Nucleus accumbens (tissue), 56 donors: ENCODE data around the gene ALPL.
A peak's percentile ranks its signal among the peaks of the same experiment; 100 is the strongest.

Experiments
- DNase-seq, 56 donors: peaks; one replicate each; lab custom pipeline; 2025; lab: John Stamatoyannopoulos, UW

ALPL gene

DNA sequence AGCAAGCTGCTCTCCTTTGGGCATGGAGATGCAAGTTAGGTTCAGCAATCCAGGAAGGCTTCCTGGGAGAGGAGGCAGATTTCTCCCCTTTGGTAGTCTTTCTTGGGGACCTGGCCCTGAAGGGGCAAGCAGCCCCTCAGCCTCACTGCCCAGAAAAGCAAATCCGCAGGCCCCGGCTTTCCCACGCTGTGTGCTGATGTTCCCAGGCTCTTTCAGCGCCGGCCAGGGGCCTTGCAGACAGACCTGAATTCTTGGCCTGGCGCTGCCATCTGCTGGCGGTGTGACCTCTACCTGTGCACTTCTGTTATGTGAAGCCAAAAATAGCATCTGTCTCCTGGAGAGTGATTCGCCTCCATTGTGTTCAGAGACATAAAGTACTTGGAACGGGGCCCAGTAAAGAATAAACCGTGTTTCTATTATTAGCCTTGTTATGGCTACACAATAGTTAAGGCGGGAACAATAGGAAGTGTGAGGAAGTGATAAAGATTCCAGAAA, 64.8 kb downstream of the ALPL start:
- DNase-seq = peak in 40 of 56 donors; percentile 2 to 79 (median 37)

DNA sequence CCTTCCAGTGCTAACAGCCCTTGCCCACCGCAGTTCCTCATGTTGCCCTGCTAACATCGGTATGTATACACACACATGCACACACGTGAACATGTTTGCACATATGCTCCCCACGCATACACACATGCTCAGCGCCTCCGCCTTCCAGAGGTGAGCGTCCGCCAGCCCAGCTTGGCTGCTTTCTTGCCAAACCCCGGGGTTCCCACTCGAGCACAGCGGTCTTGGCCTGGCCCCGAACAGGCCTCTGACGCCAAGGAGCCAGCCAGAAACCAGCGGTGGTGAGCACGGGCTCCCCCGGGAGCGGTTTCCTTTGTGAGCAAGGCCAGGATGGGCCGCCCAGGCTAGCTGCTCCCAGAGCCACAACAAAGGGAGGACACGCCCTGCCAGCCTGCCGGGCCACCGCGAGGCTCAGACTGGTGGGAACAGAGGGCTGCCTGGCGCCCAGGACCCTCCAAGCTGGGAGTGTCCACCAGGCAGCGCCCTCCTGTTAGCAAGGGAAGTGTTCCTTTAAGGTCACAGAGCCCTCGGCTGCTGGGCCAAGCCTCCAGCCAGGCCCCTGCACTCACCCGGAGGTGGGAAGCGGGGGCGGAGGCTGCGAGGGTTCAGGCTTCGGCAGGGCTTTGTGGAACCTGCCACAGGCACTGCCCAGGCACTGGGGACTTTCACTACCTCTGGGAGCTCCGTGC, 65.4 kb downstream of the ALPL start:
- peak in 8 of 56 donors; percentile 9 to 49 (median 22) for DNase-seq

DNA sequence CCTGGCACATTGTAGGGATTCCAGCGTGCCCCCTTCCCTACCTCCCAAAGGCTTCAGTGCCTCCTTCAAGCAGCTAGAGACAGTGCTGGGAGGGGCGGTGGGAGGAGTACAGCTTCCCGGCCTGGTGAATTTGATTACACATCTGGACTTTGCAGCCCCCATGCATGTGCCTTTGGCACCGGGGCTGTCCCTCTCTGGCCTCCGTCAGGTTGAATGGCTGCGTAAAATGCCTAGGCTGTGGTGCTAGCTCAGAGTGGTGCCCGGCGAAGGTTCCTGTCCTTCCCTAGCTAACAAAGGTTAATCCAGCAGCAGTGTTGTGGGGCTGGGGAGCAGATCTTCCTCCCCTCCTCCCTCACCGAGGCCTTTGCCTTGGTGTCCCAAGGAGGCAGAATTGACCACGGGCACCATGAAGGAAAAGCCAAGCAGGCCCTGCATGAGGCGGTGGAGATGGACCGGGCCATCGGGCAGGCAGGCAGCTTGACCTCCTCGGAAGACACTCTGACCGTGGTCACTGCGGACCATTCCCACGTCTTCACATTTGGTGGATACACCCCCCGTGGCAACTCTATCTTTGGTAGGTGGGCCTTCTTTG, 66.2 kb downstream of the ALPL start:
- DNase-seq = no peak

DNA sequence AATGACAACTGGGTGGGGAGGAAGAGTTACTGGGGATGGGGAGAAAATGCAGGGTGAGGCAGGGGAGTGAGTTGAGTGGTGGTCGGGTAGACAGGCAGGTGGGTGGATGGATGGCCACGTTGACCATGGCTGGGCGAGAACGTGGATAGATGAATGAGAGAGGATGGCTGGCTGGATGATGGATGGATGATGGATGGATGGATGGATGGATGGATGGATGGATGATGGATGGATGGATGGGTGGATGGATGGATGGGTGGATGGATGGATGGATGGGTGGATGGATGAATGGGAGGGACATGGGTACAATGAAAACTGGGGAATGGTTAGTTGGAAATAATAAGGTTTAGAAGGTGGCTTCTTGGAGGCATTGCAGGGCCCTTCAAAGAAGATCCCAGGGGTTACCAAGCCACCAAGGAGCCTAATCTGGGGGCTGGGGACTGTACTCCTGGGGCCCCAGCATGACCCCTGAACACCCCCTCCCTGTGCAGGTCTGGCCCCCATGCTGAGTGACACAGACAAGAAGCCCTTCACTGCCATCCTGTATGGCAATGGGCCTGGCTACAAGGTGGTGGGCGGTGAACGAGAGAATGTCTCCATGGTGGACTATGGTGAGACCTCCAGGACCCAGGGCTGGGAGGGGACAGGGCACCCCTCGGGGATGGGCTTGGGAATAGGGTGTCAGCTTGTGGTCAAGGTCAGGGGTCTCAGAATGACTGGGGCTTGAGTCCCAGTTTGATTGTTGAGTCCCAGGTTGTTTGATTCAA, 67.0 kb downstream of the ALPL start:
- no peak for DNase-seq

DNA sequence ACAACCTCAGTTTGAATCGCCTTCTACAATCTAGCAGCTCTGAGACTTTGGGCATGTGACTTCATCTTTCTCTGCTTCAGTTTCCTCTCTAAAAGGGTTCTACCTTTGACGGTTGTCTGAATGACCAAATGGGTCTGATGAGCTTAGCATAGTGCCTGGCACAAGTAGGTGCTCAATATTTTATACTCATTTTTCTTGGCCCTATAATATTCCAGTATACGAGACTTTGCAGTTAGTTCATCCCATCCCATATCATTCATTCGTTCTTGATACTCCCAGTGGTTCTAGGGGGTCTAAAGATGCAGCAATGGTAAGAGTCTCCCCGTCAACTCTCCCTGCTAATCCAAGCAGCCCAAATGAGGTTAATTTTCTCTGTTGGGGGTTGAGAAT, 67.6 kb downstream of the ALPL start:
- no peak for DNase-seq

DNA sequence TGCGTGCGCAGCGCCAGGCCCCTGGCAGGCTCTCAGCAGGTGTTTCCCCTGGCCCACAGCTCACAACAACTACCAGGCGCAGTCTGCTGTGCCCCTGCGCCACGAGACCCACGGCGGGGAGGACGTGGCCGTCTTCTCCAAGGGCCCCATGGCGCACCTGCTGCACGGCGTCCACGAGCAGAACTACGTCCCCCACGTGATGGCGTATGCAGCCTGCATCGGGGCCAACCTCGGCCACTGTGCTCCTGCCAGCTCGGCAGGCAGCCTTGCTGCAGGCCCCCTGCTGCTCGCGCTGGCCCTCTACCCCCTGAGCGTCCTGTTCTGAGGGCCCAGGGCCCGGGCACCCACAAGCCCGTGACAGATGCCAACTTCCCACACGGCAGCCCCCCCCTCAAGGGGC, 68.1 kb downstream of the ALPL start:
- no peak for DNase-seq

DNA sequence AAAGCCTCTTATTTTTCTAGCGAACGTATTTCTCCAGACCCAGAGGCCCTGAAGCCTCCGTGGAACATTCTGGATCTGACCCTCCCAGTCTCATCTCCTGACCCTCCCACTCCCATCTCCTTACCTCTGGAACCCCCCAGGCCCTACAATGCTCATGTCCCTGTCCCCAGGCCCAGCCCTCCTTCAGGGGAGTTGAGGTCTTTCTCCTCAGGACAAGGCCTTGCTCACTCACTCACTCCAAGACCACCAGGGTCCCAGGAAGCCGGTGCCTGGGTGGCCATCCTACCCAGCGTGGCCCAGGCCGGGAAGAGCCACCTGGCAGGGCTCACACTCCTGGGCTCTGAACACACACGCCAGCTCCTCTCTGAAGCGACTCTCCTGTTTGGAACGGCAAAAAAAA, 68.7 kb downstream of the ALPL start:
- DNase-seq = no peak

DNA sequence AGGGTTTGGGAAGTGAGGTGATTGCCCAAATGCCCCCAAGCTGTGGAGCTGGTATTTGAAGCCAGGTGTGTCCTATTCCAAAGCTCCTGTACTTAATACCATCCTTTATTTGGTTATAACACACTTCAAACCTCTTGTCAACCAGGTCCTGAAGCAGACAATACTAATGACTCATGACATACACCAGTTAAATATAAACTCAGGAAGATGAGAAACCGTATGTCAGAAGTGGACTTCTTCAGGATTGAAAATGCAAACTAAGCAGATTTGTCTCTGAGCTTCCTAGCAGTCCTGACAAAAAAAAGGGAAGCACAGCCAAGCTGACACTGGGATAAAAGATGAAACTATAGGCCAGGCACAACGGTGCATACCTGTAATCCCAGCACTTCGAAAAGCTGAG, 70.6 kb downstream of the ALPL start:
- no peak for DNase-seq

DNA sequence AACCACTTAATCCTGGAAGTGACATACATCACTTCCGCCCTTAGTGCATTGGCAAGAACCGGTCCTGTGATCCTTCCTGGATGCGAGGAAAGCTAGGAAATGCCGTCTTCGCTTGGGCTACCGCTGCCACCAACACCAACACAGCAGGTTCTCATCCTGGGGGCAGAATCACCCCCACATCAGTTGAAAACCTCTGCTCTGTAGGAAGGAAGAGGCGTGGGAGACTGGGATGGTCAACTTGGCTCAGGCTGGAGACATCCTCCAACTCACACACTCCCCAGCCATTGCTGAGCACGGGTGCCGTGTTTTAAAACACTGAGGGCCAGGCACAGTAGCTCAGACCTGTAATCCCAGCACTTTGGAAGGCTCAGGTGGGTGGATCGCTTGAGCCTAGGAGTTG, 74.9 kb downstream of the ALPL start:
- DNase-seq = no peak

DNA sequence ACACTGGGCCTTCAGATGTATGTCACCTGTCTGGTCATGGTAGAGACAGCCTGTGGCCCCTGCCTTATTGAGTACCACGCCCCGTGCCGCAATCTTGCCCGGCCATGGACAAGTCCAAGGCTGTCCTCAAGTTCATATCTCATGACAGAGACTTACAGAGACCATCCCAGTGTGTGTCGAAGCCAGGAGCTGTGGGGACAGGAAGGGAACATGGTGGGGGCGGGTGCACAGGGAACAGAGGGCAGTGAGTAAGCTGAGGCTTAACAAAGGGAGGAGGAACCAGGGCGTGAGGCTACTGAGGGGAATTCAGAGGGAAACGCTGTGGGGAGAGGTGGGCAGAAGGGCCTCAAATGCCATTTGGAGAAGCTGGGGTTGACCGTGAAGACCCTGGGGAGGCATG, 75.8 kb downstream of the ALPL start:
- no peak for DNase-seq

DNA sequence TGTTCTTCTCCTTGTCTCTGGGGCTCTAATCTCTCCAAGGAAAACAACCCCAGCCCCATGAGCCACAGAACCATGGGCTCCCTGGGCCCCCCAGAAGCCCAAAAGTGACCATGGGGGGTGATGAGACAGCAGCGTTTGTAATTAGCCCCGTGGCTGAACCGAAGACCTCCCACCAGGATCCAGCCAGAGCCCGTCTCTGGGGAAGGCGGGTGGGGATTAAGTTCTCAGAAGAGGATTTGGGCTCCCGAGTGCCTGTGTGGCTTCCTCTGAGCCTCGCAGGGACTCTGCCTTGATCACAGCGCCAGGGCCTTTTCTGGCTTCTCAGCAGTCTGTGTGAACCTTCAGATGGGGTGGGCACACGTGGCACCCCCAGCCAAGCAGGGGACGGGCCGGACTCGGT, 77.0 kb downstream of the ALPL start:
- no peak for DNase-seq

DNA sequence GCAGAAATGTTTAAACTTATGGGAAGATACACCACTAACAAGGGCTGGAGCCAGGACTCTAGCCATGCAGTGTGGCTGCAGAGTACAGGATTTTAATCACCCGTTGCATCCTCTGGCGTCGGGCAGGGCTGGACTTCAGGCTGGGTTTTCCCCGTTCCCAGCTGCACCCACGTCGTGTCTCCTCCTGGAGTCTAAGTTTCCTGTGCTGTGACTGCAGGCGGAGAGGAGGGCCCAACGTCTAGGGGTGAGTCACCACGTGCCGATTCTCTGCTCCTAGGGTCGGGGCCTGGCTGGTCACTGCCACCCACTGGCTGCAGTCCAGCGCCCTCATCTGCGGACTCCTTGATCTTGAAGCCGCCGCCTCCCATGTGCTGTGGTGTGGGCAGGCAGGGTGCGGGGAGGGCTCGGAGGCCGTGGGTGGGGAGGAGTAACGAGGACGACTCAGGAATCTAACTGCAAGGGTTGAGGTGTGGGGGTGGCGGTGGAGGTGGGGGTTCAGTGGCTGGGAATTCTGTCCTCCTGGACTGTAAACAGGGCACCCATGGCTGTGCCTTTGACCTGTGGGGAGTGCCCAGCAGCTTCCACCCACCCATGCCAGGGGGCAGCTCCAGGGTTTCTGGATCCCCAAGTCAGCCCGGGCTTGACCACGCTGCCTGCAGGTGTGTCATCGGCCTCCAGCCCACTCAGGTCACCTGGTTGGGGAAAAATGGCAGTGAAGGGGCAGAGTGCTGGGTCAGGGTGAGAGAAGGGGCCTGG, 77.8 kb downstream of the ALPL start:
- peak in 16 of 56 donors; percentile 8 to 76 (median 32) for DNase-seq

DNA sequence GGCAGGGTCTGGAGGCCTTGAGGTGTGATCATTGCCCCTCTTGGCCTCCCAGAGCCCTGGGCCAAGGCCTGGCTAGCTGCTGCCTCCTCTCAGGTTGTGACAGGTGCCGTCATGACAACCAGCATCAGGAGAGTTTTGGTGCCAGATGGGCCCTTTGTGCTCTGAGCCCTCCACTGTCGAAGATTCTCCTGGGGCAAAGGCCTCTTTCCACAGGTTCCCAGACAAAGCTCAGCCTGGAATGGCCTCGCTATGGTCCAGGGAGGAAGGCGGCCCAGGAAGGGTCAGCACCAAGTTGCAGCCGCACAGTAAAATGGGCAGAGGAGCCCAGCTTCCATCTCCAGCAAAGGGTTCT, 78.4 kb downstream of the ALPL start:
- no peak for DNase-seq

DNA sequence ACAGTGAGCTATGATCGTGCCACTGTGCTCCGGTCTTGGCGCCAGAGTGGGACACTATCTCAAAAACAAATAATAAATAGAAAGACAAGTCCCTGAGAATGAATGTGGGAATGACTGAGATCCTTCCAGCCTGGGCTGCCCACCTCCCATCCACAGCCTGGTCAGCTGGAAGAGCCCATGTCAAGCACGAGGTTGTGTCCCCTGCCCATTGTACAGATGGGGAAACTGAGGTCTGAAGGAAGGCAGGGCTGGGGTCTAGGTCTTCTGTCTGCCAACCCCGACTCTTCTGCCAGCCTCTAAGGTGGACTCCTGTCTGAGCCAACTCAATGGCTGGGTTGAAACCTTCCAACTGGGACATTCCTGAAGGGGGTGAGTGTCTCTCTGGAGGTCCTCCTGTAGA, 80.4 kb downstream of the ALPL start:
- DNase-seq = no peak

DNA sequence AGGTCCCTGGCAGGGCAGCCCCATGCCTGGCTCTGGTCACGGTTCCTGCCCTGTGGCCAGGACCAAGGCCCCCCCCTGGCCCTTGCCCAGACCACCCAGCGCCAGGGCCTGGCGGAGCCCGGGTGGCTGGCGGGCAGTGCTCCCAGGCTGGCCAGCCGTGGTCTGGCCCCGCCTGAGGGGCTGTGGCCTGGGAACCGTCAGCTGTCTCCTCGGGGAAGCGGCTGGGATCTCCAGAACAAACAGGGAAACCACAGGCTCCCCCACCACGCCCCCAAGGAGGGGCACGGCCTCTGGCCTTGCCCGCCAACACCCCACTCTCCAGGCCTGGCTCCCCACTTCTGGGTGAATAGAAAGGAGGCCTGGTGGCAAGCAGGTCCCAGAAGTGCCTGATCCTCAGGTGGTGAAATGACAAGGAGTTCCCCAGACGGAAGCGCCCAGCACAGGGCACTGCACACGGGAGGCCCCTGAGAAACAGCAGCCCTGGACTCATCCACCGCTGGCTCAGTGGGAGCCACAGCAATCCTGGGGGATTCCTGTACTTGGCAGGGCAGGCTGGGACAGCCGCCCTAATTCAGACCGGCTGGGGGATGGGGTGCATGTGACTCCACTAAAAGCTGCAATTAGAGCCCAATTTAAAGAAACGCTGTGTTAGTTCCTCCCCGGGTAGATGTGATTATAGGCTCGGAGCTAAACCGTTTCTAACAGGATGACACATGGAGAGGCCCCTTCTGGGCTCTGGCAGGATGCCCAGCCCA, 81.1 kb downstream of the ALPL start:
- DNase-seq = peak in 6 of 56 donors; percentile 15 to 48 (median 26)

DNA sequence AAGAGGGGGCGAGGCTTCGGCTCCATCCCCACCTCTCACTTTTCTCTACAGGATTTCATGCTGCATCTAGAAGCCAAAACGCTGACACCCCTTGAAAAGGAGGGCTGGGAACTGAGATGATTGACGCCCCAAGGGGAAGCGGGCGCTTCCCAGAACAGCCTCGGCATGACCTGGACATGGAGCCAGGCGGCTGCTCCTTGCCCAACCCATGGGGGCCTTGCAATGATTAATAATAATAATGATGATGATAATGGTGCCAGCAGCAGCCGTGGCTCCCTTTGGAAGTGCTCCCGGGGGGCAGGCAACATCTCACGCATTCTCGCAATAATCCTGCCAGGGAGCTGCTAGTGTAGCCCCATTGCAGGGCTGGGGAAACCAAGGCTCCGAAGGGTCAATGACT, 81.7 kb downstream of the ALPL start:
- DNase-seq = peak in 1 of 56 donors; percentile 45

DNA sequence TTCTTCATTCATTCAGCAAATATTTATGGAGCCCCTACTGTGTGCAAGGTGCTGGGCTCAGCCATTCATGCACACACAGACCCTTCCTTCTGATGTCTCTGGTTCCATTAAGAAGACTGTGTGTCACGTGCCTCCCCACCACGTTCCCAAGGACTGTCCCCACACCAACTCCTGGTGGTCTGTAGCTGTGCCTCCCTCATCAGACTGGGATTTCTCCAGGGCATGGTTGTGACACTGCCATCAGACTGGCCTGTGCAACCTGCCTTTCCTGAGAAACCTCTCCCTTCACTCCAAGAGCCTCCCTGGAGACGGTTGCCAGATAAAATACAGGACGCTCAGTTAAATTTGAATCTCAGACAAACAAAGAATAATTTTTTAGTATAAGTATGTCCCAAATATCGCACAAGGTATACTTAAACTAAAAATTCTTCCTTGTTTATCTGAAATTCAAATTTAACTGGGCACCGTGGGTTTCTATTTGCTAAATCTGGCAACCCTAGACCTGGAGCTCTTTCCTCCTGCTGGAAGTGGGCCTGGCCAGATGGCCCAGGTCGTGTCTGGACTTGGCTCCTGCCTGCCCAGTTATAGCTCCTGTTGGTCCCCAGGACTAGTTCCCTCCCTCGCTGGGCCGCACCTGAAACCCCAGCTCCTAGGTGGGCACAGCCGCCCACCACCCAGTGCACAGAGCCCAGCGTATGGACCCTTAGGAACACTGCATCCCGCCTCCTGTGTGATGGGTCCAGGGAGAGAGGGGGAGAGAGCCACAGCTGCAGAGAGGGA, 83.1 kb downstream of the ALPL start:
- no peak for DNase-seq

DNA sequence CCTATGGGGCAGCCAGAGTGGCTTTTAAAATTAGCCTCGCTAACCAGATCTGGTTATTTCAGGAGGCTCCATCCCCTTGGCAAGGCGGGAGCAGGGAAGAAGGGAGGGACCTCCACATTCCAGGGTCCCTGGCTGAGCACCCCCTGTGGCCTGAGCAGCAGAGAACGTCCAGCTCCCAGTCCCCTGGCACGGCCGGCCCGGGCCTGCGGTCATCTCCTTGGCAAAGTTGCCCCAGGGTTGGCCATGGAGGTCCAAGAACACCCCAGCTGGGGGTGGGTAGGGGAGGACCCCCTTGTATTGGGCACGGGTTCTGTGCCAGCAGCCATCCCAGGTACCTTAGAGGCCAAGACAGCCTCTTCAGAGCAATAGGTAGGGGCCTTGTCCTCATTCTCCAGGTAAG, 84.0 kb downstream of the ALPL start:
- DNase-seq = no peak

DNA sequence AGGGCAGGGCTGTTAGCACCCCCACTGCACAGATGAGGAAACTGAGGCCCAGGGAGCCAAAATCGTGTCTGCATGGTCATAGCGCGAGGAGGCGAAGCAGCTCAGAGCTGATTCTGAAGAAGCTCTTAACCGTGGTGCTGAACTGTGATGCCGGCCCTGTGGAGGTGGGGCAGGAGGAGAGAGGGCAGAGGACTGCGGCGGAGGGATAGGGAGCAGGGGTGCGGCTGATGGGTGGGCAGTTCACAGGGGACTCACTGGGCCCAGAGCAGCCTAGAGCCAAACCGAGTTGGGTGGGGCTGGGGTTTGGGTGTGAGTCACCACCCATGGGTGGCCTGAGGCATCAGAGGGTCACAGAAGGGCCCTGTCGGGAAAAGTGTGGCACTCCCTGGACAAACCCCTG, 85.3 kb downstream of the ALPL start:
- peak in 1 of 56 donors; percentile 34 for DNase-seq
